Cardiac fibroblast (primary cell): ENCODE measurements around the gene GC.

ENCODE experiments used
- DNase-seq, 2 donors: peaks; one replicate each; pipeline versions ENCODE4 v3.0.0 to v3.0.0-alpha.2; 2010; ENCODE audit warnings: low read depth in 2 of 2
- H3K4me3 ChIP-seq, 2 donors: replicated peaks in 1 of 2; 1 replicate in 1 of 2; 2 replicates in 1 of 2; pipeline ENCODE4 v1.5.1; 2011; ENCODE audit warnings: low read depth in 2 of 2, low read length in 2 of 2, mild to moderate bottlenecking in 2 of 2, moderate library complexity in 1 of 2
- CTCF ChIP-seq: IDR thresholded peaks from one replicate; pipeline ENCODE4 v1.5.1; 2011; ENCODE audit warnings: low read depth, mild to moderate bottlenecking, low read length, inconsistent platforms

GC gene

GRCh38 chr4:71783972-71784371 lies at the start of gene GC:
TSS of gene GC (minus strand) at chr4:71784079. CDS start at chr4:71784018, 61 bp downstream.
- H3K4me3 ChIP-seq: no peak within 1 kb of the TSS
- no peak for DNase-seq
- TF ChIP-seq CTCF: no peak

DNA sequence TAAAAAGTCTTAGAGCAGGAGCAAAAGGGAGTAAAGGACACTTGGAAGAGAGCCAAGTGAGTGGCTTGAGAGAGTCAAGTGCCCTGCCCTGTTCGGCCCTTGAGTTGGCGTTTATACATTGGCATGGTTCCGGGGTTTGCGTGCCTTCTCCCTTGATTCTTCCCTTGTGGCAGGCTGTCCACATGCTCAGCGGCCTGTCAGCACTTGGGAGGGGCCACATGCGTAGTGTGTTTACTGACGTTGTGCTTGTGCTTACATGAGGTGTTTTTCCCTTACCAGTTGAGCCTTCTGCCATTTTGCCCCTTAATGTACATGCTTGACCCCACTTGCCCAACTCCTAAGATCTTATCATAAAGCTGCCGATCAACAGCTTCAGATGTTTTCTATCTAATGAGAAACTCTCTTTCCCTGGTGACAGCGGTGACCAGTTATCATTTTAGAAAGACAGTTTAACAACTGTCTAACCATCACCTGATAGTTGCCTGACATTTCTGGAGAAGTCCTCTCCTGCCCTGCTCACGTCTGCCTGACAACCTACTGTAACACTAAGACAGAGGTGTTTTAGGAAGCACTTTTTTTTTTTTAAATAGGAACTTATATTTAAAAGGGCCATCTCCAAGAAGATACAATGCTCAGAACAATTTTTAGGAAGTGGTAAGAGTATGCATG lies 49.5 kb upstream of the GC start:
- no peak for TF ChIP-seq CTCF
- DNase-seq: no peak
- no peak overlapping the region for H3K4me3 ChIP-seq

DNA sequence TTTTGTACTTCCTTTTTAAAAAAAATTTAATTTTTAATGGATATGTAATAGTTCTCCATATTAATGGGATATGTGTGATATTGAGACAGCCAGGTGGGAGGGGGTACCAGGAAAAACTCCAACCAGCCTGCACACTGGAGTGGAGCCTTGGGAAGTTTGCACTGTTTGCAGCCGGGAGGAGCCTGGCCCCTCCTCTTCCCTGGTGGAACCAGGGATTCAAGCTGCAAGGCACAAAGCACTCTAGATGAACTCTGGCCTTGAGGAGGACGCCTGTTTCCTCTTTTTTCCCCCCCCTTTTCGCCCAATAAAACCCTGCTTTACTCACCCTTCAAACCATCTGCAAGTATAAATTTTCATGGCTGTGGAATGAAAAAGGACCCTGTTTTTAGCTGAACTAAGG lies 48.2 kb upstream of the GC start:
- TF ChIP-seq CTCF: no peak
- no peak for DNase-seq
- H3K4me3 ChIP-seq: no peak overlapping the region

- DNase-seq: no peak
- no peak for TF ChIP-seq CTCF
These were observed 46.8 kb upstream of the GC start for GRCh38 chr4:71830497-71831190.

GRCh38 chr4:71828470-71828869 lies 44.6 kb upstream of the GC start:
- TF ChIP-seq CTCF: no peak
- no peak for DNase-seq
- H3K4me3 ChIP-seq: no peak overlapping the region

More at GRCh38 chr4:71830497-71831190, 46.8 kb upstream of the GC start:
- H3K4me3 ChIP-seq: no peak overlapping the region

- no peak overlapping the region for H3K4me3 ChIP-seq
- DNase-seq: no peak
- no peak for TF ChIP-seq CTCF
These were observed 43.9 kb upstream of the GC start for GRCh38 chr4:71827826-71828225.
